Sigmoid colon (tissue), 3 donors: ENCODE measurements around the gene SPOCK1.

Experiments used
- POLR2A ChIP-seq, 2 donors: fragments of 450-650 bp; IDR thresholded peaks; one replicate each; pipeline ENCODE4 v1.6.1; 2016; ENCODE audit warnings: antibody characterized with exemption in 2 of 2, mild to moderate bottlenecking in 2 of 2, moderate library complexity in 2 of 2
- TF ChIP-seq, protein P1 (sequence below), 4 experiments: fragments of 450-650 bp in 3 of 4; fragments of 200-600 bp in 1 of 4; IDR thresholded peaks; one replicate each; pipeline ENCODE4 v1.5.1; 2016 to 2019; ENCODE audit warnings: antibody characterized with exemption in 4 of 4, mild to moderate bottlenecking in 3 of 4, moderate library complexity in 2 of 4

DNA sequence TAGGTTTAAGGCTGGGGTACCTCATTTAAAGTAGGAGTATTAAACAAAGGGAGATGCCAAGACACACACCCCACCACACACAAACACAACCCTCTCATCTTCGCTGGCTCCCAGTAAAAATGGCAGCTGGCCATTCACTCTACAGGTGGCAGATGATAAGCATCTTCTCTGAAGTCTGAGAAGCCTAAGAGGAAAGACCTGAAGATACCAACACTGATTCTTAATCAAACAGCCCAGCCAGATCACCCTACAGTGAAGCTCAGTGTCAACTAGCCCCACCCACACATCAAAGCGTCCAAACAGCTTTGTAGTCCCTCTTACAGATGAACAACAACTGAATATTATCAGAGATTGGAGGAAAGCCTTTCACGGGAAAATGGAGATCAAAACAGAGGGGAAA lies 59.5 kb downstream of the SPOCK1 start:
- TF ChIP-seq, protein P1, sequence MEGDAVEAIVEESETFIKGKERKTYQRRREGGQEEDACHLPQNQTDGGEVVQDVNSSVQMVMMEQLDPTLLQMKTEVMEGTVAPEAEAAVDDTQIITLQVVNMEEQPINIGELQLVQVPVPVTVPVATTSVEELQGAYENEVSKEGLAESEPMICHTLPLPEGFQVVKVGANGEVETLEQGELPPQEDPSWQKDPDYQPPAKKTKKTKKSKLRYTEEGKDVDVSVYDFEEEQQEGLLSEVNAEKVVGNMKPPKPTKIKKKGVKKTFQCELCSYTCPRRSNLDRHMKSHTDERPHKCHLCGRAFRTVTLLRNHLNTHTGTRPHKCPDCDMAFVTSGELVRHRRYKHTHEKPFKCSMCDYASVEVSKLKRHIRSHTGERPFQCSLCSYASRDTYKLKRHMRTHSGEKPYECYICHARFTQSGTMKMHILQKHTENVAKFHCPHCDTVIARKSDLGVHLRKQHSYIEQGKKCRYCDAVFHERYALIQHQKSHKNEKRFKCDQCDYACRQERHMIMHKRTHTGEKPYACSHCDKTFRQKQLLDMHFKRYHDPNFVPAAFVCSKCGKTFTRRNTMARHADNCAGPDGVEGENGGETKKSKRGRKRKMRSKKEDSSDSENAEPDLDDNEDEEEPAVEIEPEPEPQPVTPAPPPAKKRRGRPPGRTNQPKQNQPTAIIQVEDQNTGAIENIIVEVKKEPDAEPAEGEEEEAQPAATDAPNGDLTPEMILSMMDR (IDR thresholded peaks at IDR 0.05), result no peak
- no peak for TF ChIP-seq POLR2A (IDR thresholded peaks at IDR 0.05)
